GM23248 (cell line): ENCODE measurements around the gene CPEB3.

ENCODE experiments used
- EZH2 ChIP-seq: fragments of 200-600 bp; sonication (generic); IDR thresholded peaks from 2 replicates; pipeline ENCODE4 v1.6.1; 2018; ENCODE audit warnings: antibody characterized with exemption, mild to moderate bottlenecking; ENCODE audit not compliant: insufficient read depth, poor library complexity, severe bottlenecking
- EZH2phosphoT487 ChIP-seq: fragments of 200-600 bp; sonication (generic); IDR thresholded peaks from 2 replicates; pipeline ENCODE4 v1.6.1; 2018; ENCODE audit warnings: antibody characterized with exemption, moderate library complexity, mild to moderate bottlenecking, low read depth; ENCODE audit not compliant: insufficient read depth

- TF ChIP-seq EZH2: no peak
- no peak for TF ChIP-seq EZH2phosphoT487
Observed at GRCh38 chr10:92267343-92267742, 23.5 kb downstream of the CPEB3 start.
